ENCODE measurements around the gene ANXA2.
"Not testable (repeated sequence)": the region's sequence is repeated elsewhere in the genome, so short reads cannot be mapped to it uniquely, and the experiment has no call there.

Gene ANXA2

GRCh38 chr15:60410350-60410749 lies 12.6 kb upstream of the ANXA2 start:
- not testable (repeated sequence) for DNase-seq (ENCODE audit: low read depth)

GRCh38 chr15:60408463-60408981 lies 10.7 kb upstream of the ANXA2 start:
- DNase-seq (ENCODE audit: low read depth) = peak; percentile 87

- DNase-seq (ENCODE audit: low read depth) = no peak
These were observed 9.6 kb upstream of the ANXA2 start for GRCh38 chr15:60407415-60407805.

- no peak for DNase-seq (ENCODE audit: low read depth)
These were observed 9.0 kb upstream of the ANXA2 start for GRCh38 chr15:60406513-60407414.

- DNase-seq (ENCODE audit: low read depth) = no peak
These were observed 7.6 kb upstream of the ANXA2 start for GRCh38 chr15:60405399-60405798.

GRCh38 chr15:60404351-60404750 lies 6.6 kb upstream of the ANXA2 start:
- not testable (repeated sequence) for DNase-seq (ENCODE audit: low read depth)

- DNase-seq (ENCODE audit: low read depth) = no peak
These were observed 3.2 kb upstream of the ANXA2 start for GRCh38 chr15:60400944-60401343.

- DNase-seq (ENCODE audit: low read depth) = peak; percentile 62
These were observed 2.1 kb upstream of the ANXA2 start for GRCh38 chr15:60399931-60400330.

- DNase-seq (ENCODE audit: low read depth) = no peak
These were observed 1.6 kb upstream of the ANXA2 start for GRCh38 chr15:60399246-60399915.

GRCh38 chr15:60396958-60397771 lies 621 bp downstream of the ANXA2 start:
- DNase-seq (ENCODE audit: low read depth) = no peak

GRCh38 chr15:60396560-60396957 lies 1.2 kb downstream of the ANXA2 start:
- no peak for DNase-seq (ENCODE audit: low read depth)

GRCh38 chr15:60396100-60396499 lies 1.7 kb downstream of the ANXA2 start:
- no peak for DNase-seq (ENCODE audit: low read depth)

- DNase-seq (ENCODE audit: low read depth) = no peak
These were observed 2.3 kb downstream of the ANXA2 start for GRCh38 chr15:60395276-60396011.

GRCh38 chr15:60394689-60395097 lies 3.1 kb downstream of the ANXA2 start:
- DNase-seq (ENCODE audit: low read depth) = no peak

GRCh38 chr15:60392986-60393790 lies 4.6 kb downstream of the ANXA2 start:
- peak; percentile 98 for DNase-seq (ENCODE audit: low read depth)

- peak; percentile 83 for DNase-seq (ENCODE audit: low read depth)
These were observed 5.2 kb downstream of the ANXA2 start for GRCh38 chr15:60392601-60392985.

- DNase-seq (ENCODE audit: low read depth) = no peak
These were observed 6.0 kb downstream of the ANXA2 start for GRCh38 chr15:60391722-60392315.

- DNase-seq (ENCODE audit: low read depth) = peak; percentile 97
These were observed 6.8 kb downstream of the ANXA2 start for GRCh38 chr15:60390871-60391501.

GRCh38 chr15:60390231-60390630 lies 7.6 kb downstream of the ANXA2 start:
- DNase-seq (ENCODE audit: low read depth) = peak; percentile 54
